ENCODE measurements around the gene YPEL3. TPM values are rescaled to one million over a fixed set of nuclear protein-coding genes. Genes with fewer than 3 reads are reported as not detected.
A peak's percentile ranks its signal among the peaks of the same experiment; 100 is the strongest.
"Not testable (repeated sequence)": the region's sequence is repeated elsewhere in the genome, so short reads cannot be mapped to it uniquely, and the experiment has no call there.

Gene YPEL3
- total and polyA plus RNA-seq, 7 donors, result 57.6 to 126 (median 106) TPM

DNA sequence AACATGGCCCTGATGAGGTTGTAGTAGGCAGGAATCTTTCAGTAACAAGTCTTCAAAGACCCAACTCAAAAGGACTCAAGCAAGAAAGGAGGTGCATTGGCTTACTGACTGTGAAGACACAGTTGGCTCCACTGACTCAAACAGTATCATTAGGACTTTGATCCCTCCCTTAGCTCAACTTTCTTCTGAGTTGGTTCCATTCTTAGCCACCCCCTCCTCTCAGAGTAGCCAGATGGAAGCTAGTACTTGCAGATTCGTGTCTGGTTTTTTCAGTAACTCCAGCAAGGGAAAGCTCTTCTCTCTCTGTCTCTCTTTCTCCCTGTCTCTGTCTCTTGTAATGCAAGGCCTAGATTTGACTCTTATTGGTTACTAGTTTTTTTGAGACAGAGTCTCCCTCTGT lies 32.0 kb upstream of the YPEL3 start:
- Histone ChIP-seq H3K27me3 (no peaks in the 10 kb centered on the region), H3K27ac (no peak overlapping the region), H3K4me1 (peaks cover 0 to 23% (median 16%) of the 10 kb centered on the region in 4 donors), H3K36me3 (no peaks in the 10 kb centered on the region), H3K4me3 (no peak overlapping the region), H3K9me3 (no peaks in the 10 kb centered on the region)
- DNase-seq, result no peak
- WGBS, 2 donors, result 84 to 91% methylated on average over 1 of the region's 1 CpG
- TF ChIP-seq POLR2A (IDR thresholded peaks at IDR 0.05) (no peak), EP300 (IDR thresholded peaks at IDR 0.05) (no peak), POLR2AphosphoS5 (IDR thresholded peaks at IDR 0.05) (no peak)
- TF ChIP-seq, protein P1, sequence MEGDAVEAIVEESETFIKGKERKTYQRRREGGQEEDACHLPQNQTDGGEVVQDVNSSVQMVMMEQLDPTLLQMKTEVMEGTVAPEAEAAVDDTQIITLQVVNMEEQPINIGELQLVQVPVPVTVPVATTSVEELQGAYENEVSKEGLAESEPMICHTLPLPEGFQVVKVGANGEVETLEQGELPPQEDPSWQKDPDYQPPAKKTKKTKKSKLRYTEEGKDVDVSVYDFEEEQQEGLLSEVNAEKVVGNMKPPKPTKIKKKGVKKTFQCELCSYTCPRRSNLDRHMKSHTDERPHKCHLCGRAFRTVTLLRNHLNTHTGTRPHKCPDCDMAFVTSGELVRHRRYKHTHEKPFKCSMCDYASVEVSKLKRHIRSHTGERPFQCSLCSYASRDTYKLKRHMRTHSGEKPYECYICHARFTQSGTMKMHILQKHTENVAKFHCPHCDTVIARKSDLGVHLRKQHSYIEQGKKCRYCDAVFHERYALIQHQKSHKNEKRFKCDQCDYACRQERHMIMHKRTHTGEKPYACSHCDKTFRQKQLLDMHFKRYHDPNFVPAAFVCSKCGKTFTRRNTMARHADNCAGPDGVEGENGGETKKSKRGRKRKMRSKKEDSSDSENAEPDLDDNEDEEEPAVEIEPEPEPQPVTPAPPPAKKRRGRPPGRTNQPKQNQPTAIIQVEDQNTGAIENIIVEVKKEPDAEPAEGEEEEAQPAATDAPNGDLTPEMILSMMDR (IDR thresholded peaks at IDR 0.05), result no peak
- intact Hi-C loops (cut with DNase I), result no loop called here

DNA sequence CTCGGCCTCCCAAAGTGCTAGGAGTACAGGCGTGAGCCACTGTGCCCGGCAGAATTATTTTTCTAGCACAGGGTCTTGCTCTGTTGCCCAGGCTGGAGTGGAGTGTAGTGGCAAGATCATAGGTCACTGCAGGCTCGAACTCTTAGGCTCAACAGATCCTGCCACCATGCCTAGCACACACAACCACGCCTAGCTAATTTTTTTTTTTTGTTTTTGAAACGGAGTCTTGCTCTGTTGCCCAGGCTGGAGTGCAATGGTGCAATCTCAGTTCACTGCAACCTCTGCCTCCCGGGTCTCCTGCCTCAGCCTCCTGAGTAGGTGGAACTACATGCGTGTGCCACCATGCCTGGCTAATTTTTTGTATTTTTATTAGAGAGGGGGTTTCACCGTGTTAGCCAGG lies 29.7 kb upstream of the YPEL3 start:
- H3K36me3 ChIP-seq, result peaks cover 0 to 11% (median 0%) of the 10 kb centered on the region in 4 donors
- DNase-seq; H3K4me3 ChIP-seq; H3K27ac ChIP-seq; intact Hi-C loops (cut with DNase I); H3K9me3 ChIP-seq; H3K27me3 ChIP-seq: not testable (repeated sequence)
- peaks cover 0 to 38% (median 34%) of the 10 kb centered on the region in 4 donors for H3K4me1 ChIP-seq
- 84 to 93% methylated on average over 9 of the region's 9 CpGs for WGBS, 2 donors

DNA sequence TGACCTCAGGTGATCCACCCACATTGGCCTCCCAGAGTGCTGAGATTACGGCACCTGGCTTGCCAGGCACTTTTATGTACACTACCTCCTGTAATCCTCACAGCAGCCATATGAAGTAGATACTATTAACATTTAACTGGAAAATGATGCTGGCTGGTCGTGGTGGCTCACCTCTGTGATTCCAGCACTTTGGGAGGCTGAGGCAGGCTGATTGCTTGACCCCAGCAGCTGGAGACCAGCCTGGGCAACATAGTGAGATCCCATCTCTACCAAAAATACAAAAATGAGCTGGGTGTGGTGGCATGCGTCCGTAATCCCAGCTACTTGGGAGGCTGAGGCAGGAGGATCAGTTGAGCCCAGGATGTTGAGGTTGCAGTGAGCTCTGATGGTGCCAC lies 29.0 kb upstream of the YPEL3 start:
- peaks cover 0 to 18% (median 2%) of the 10 kb centered on the region in 4 donors for H3K36me3 ChIP-seq
- no peak overlapping the region for H3K4me3 ChIP-seq
- H3K9me3 ChIP-seq, result no peaks in the 10 kb centered on the region
- WGBS, 2 donors, result 72 to 85% methylated on average over 4 of the region's 4 CpGs
- DNase-seq, result no peak
- H3K27me3 ChIP-seq, result no peaks in the 10 kb centered on the region
- intact Hi-C loops (cut with DNase I), result no loop called here
- TF ChIP-seq POLR2AphosphoS5 (IDR thresholded peaks at IDR 0.05) (no peak), POLR2A (IDR thresholded peaks at IDR 0.05) (no peak), EP300 (IDR thresholded peaks at IDR 0.05) (no peak)
- TF ChIP-seq, protein P1 (IDR thresholded peaks at IDR 0.05), result no peak
- peaks cover 0 to 38% (median 34%) of the 10 kb centered on the region in 4 donors for H3K4me1 ChIP-seq
- peak overlapping the region; percentile 93 to 98 (median 96) for H3K27ac ChIP-seq

DNA sequence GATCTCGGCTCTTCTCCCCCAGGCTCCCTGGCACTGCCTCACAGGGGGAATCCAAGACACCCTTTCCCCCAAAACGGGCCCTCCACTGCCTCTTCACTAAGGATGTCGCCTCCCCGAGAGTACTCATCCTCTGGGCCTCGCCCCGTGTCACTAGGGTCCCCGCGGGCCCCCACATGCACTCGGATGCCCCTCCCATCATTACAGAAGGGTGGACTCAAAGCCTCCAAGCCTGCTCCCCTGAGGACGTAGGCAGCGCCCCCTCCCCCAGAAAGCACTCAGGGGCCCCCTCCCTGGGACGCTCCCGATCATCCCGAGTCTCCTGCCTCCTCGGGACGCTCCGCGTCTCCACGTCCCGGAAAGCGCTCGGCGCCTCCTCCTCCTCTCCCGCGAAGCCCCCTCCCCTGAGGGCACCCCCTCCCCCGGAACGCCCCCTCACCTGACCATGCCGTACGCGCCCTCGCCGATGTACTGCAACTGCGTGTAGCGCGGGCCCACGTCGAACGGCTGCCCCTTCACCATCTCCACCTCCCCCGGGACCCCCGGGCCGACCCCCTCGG lies 26.7 kb upstream of the YPEL3 start:
- no peak for DNase-seq

More for the DNA sequence above, 26.7 kb upstream of the YPEL3 start:
- H3K27me3 ChIP-seq, result no peaks in the 10 kb centered on the region
- H3K36me3 ChIP-seq, result peaks cover 14 to 41% (median 19%) of the 10 kb centered on the region in 4 donors
- intact Hi-C loops (cut with DNase I), result loop anchor here (2.0 kb wide), 1 partner anchor 26 kb away; the partner anchor contains the start of gene YPEL3
- H3K27ac ChIP-seq, result peak overlapping the region; percentile 93 to 98 (median 96)
- H3K4me1 ChIP-seq, result peaks cover 0 to 38% (median 34%) of the 10 kb centered on the region in 4 donors
- H3K4me3 ChIP-seq, result peak overlapping the region; percentile 97 to 99 (median 99)
- H3K9me3 ChIP-seq, result no peaks in the 10 kb centered on the region
- TF ChIP-seq POLR2A (IDR thresholded peaks at IDR 0.05) (no peak), EP300 (IDR thresholded peaks at IDR 0.05) (no peak), POLR2AphosphoS5 (IDR thresholded peaks at IDR 0.05) (no peak)
- TF ChIP-seq, protein P1 (IDR thresholded peaks at IDR 0.05), result no peak
- 1% methylated on average over 42 of the region's 42 CpGs for WGBS, 2 donors

Measured in sigmoid colon (tissue), 7 donors.